HEK293 (cell line): ENCODE data around the gene SH3BP5.

Source experiments
- CTCF ChIA-PET: fragments of 350-600 bp; formaldehyde crosslinking; extraction: SDS; loops from one replicate; lab custom pipeline; 2021; ENCODE audit warnings: antibody characterized with exemption; lab: Yijun Ruan, JAX
- POLR2A ChIA-PET: fragments of 300-600 bp; formaldehyde crosslinking; extraction: SDS; loops from one replicate; lab custom pipeline; 2020; ENCODE audit warnings: antibody characterized with exemption, inconsistent platforms; lab: Yijun Ruan, JAX
- H3K27ac ChIP-seq: fragments of 200-500 bp; sonication (Bioruptor generic); 2 replicates; pipeline ENCODE4 v1.5.1; 2014; ENCODE audit warnings: low read depth, low read length, control low read depth, inconsistent platforms; ENCODE audit errors: extremely low read depth
- H3K36me3 ChIP-seq, 2 experiments: fragments of 200-500 bp in 1 of 2; sonication (Bioruptor generic) in 1 of 2; 1 replicate in 1 of 2; 2 replicates in 1 of 2; pipeline ENCODE4 v1.5.1; 2014 to 2017; ENCODE audit warnings: inconsistent platforms in 2 of 2, low read length in 2 of 2; ENCODE audit not compliant: control insufficient read depth in 2 of 2, insufficient read depth in 1 of 2
- H3K4me1 ChIP-seq: fragments of 200-500 bp; sonication (Bioruptor generic); 2 replicates; pipeline ENCODE4 v1.5.1; 2014; ENCODE audit warnings: mild to moderate bottlenecking, low read length, inconsistent platforms; ENCODE audit not compliant: control insufficient read depth, insufficient read depth
- H3K4me3 ChIP-seq: 2 replicates; pipeline ENCODE4 v1.5.1; 2011; ENCODE audit warnings: low read depth, mild to moderate bottlenecking, control low read depth, low read length, moderate library complexity
- H3K9me3 ChIP-seq: fragments of 200-500 bp; sonication (Bioruptor generic); 2 replicates; pipeline ENCODE4 v1.5.1; 2014; ENCODE audit warnings: low read depth, low read length, inconsistent platforms; ENCODE audit not compliant: control insufficient read depth, insufficient read depth
- GFI1B ChIP-seq: fragments of 450-650 bp; formaldehyde crosslinking; IDR thresholded peaks from 2 replicates; pipeline ENCODE4 v1.5.1; 2016; ENCODE audit warnings: missing biosample characterization, missing genetic modification characterization
- KLF10 ChIP-seq: fragments of 450-650 bp; IDR thresholded peaks from 2 replicates; pipeline ENCODE4 v1.5.1; 2018; ENCODE audit warnings: missing biosample characterization, mild to moderate bottlenecking, missing genetic modification characterization
- MYNN ChIP-seq: fragments of 450-650 bp; formaldehyde crosslinking; IDR thresholded peaks from 2 replicates; pipeline ENCODE4 v1.5.1; 2016; ENCODE audit warnings: missing biosample characterization, missing genetic modification characterization, borderline replicate concordance
- SCRT1 ChIP-seq: fragments of 450-650 bp; formaldehyde crosslinking; IDR thresholded peaks from 2 replicates; pipeline ENCODE4 v1.5.1; 2016; ENCODE audit warnings: missing biosample characterization, missing genetic modification characterization, borderline replicate concordance
- ZBTB1 ChIP-seq: fragments of 450-650 bp; formaldehyde crosslinking; IDR thresholded peaks from 2 replicates; pipeline ENCODE4 v1.5.1; 2016; ENCODE audit warnings: missing biosample characterization, missing genetic modification characterization
- ZBTB17 ChIP-seq: fragments of 450-650 bp; formaldehyde crosslinking; IDR thresholded peaks from 2 replicates; pipeline ENCODE4 v1.5.1; 2016; ENCODE audit warnings: missing biosample characterization, missing genetic modification characterization
- ZNF10 ChIP-seq: fragments of 450-650 bp; formaldehyde crosslinking; IDR thresholded peaks from 2 replicates; pipeline ENCODE4 v1.5.1; 2017; ENCODE audit warnings: missing biosample characterization, missing genetic modification characterization
- ZNF2 ChIP-seq: fragments of 450-650 bp; formaldehyde crosslinking; IDR thresholded peaks from 2 replicates; pipeline ENCODE4 v1.5.1; 2016; ENCODE audit warnings: missing biosample characterization, missing genetic modification characterization
- ZNF211 ChIP-seq: fragments of 450-650 bp; formaldehyde crosslinking; IDR thresholded peaks from 2 replicates; pipeline ENCODE4 v1.5.1; 2016; ENCODE audit warnings: low read depth, missing biosample characterization, missing genetic modification characterization
- ZNF416 ChIP-seq: fragments of 450-650 bp; formaldehyde crosslinking; IDR thresholded peaks from 2 replicates; pipeline ENCODE4 v1.5.1; 2016; ENCODE audit warnings: missing biosample characterization, missing genetic modification characterization
- ZNF501 ChIP-seq: fragments of 450-650 bp; formaldehyde crosslinking; IDR thresholded peaks from 2 replicates; pipeline ENCODE4 v1.5.1; 2016; ENCODE audit warnings: missing biosample characterization, missing genetic modification characterization
- ZNF654 ChIP-seq: fragments of 450-650 bp; formaldehyde crosslinking; IDR thresholded peaks from 2 replicates; pipeline ENCODE4 v1.5.1; 2016; ENCODE audit warnings: low read depth, missing biosample characterization, missing genetic modification characterization
- ZNF660 ChIP-seq: fragments of 450-650 bp; IDR thresholded peaks from 2 replicates; pipeline ENCODE4 v1.5.1; 2018; ENCODE audit warnings: missing biosample characterization, mild to moderate bottlenecking, missing genetic modification characterization
- ZNF707 ChIP-seq: fragments of 450-650 bp; formaldehyde crosslinking; IDR thresholded peaks from 2 replicates; pipeline ENCODE4 v1.5.1; 2016; ENCODE audit warnings: missing biosample characterization, missing genetic modification characterization
- ZNF768 ChIP-seq: fragments of 450-650 bp; formaldehyde crosslinking; IDR thresholded peaks from 2 replicates; pipeline ENCODE4 v1.5.1; 2018; ENCODE audit warnings: missing biosample characterization, mild to moderate bottlenecking, missing genetic modification characterization
- ZNF791 ChIP-seq: fragments of 450-650 bp; formaldehyde crosslinking; IDR thresholded peaks from 2 replicates; pipeline ENCODE4 v1.5.1; 2016; ENCODE audit warnings: missing biosample characterization, missing genetic modification characterization
- ZSCAN30 ChIP-seq: fragments of 450-650 bp; IDR thresholded peaks from 2 replicates; pipeline ENCODE4 v1.5.1; 2018; ENCODE audit warnings: missing biosample characterization, mild to moderate bottlenecking, missing genetic modification characterization, moderate library complexity
- TF ChIP-seq, protein P1 (sequence below): fragments of 450-650 bp; formaldehyde crosslinking; IDR thresholded peaks from 2 replicates; pipeline ENCODE4 v1.5.1; 2017; ENCODE audit warnings: missing biosample characterization, missing genetic modification characterization
- TF ChIP-seq, protein P2 (sequence below): fragments of 450-650 bp; formaldehyde crosslinking; IDR thresholded peaks from 2 replicates; pipeline ENCODE4 v1.5.1; 2016; ENCODE audit warnings: missing biosample characterization, missing genetic modification characterization, borderline replicate concordance
- TF ChIP-seq, protein P3 (sequence below): fragments of 450-650 bp; formaldehyde crosslinking; IDR thresholded peaks from 2 replicates; pipeline ENCODE4 v1.5.1; 2016; ENCODE audit warnings: missing biosample characterization, missing genetic modification characterization
- TF ChIP-seq, protein P4 (sequence below): fragments of 450-650 bp; formaldehyde crosslinking; IDR thresholded peaks from 2 replicates; pipeline ENCODE4 v1.5.1; 2016; ENCODE audit warnings: missing biosample characterization, missing genetic modification characterization
- TF ChIP-seq, protein P5 (sequence below): fragments of 450-650 bp; formaldehyde crosslinking; IDR thresholded peaks from 2 replicates; pipeline ENCODE4 v1.5.1; 2017; ENCODE audit warnings: missing biosample characterization, missing genetic modification characterization

SH3BP5 gene

DNA sequence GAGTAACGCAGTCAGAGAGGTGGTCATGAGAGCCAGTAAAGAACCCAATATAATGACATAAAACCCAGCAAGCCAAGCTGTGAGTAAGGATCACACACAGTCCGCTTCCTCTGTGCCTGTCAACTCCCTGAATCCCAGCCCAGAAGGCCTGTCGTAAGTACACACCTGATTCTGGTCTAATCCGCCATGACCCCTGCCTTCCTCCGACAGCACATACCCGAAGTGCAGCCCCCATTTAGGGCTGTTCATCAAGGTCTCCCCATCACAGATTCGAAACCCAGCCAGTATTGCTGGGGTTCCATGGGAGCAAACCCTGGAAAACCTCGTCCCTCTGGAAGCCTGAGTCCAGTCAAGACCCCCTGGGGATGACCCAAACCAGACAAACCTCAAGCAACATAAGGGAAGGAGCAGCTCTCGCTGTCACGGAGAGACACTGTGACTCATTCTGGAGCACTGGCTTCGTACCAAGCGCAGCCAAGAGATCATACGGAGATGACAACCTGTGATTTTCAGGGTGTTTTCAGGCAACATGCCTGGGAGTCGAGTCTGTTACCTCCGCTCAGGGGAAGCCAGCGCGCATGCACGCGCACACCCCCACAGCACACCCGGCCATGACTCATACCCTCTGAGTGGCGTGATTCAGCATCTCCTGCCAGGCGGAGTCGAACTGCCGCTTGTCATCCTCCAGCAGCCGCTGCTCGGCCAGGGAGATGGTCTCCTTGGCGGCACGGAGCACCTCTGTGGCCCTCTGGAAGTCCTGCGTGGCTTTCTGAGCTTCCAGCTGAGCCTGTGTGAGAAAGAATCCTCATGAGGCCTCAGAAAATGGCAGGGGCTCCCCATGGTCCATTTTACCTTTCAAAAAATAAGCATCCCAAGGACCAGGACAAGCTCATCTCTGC lies 63.0 kb downstream of the SH3BP5 start (continued):
- TF ChIP-seq, protein P1, sequence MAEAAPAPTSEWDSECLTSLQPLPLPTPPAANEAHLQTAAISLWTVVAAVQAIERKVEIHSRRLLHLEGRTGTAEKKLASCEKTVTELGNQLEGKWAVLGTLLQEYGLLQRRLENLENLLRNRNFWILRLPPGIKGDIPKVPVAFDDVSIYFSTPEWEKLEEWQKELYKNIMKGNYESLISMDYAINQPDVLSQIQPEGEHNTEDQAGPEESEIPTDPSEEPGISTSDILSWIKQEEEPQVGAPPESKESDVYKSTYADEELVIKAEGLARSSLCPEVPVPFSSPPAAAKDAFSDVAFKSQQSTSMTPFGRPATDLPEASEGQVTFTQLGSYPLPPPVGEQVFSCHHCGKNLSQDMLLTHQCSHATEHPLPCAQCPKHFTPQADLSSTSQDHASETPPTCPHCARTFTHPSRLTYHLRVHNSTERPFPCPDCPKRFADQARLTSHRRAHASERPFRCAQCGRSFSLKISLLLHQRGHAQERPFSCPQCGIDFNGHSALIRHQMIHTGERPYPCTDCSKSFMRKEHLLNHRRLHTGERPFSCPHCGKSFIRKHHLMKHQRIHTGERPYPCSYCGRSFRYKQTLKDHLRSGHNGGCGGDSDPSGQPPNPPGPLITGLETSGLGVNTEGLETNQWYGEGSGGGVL (tag by site-specific recombination), result no peak
- TF ChIP-seq KLF10 (tag by site-specific recombination) (peak; percentile 98), ZNF211 (tag by site-specific recombination) (no peak), SCRT1 (tag by site-specific recombination) (no peak), ZNF501 (tag by site-specific recombination) (peak; percentile 82), ZNF416 (tag by site-specific recombination) (no peak), GFI1B (tag by site-specific recombination) (0 out of 2 replicates have a peak, but pooled peaks have one; percentile 13), MYNN (no peak)
- TF ChIP-seq, protein P2, sequence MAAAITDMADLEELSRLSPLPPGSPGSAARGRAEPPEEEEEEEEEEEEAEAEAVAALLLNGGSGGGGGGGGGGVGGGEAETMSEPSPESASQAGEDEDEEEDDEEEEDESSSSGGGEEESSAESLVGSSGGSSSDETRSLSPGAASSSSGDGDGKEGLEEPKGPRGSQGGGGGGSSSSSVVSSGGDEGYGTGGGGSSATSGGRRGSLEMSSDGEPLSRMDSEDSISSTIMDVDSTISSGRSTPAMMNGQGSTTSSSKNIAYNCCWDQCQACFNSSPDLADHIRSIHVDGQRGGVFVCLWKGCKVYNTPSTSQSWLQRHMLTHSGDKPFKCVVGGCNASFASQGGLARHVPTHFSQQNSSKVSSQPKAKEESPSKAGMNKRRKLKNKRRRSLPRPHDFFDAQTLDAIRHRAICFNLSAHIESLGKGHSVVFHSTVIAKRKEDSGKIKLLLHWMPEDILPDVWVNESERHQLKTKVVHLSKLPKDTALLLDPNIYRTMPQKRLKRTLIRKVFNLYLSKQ (tag by site-specific recombination), result no peak

DNA sequence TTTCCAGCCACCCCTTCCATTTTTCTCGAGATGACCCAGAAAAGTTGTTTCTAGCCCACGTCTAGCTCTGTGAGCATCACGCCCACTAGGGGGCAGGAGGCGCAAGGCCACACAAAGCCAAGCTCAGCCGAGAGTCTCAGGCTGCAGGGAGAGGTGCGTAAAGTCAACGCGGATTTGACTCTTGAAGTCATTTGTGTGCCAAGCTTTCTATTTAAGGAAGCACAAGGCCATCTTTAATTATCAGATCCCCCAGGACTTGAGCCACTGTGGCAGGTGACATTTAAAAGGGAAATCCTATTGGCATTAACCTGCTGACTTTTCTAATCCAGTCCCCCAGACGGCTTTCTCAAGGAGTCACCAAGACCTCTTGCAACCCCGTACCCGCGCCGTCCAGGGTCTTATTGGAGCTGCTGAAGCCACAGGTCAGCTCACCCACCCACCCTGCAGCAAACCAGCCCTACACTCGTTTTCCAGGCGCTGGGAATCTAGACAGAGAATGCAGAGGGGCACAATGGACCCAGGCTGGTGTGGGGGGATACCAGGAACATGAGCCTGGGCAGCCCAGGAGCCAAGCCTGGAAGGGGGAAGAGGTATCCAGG lies 64.3 kb downstream of the SH3BP5 start:
- Histone ChIP-seq H3K4me1 (peaks cover 5% of the 10 kb centered on the region; the same call in 1 of the 2 replicates), H3K9me3 (no peaks in the 10 kb centered on the region), H3K4me3 (no peak overlapping the region), H3K36me3 (no peaks in the 10 kb centered on the region), H3K27ac (no peak overlapping the region)
- ChIA-PET CTCF (interaction anchor here (0.5 to 6.7 kb wide), 65 partner anchors 9 to 988 kb away, joined by 3 to 109 read pairs (median 5); partner anchors contain the start of genes CAPN7 and SH3BP5), POLR2A (interaction anchor here (0.6 to 1.1 kb wide), 6 partner anchors 37 to 137 kb away, joined by 3 to 10 read pairs (median 3); partner anchors contain the start of gene SH3BP5)
- TF ChIP-seq ZBTB17 (tag by site-specific recombination) (0 out of 2 replicates have a peak, but pooled peaks have one; percentile 14), ZSCAN30 (tag by site-specific recombination) (peak; percentile 70; the same call in 1 of the 2 replicates), ZNF10 (tag by site-specific recombination) (no peak), ZNF660 (tag by site-specific recombination) (peak; percentile 33; the same call in 1 of the 2 replicates), ZNF768 (no peak), ZNF654 (tag by site-specific recombination) (peak; percentile 95), ZNF707 (tag by site-specific recombination) (no peak), ZNF791 (tag by site-specific recombination) (no peak), ZNF2 (tag by site-specific recombination) (peak; percentile 48; the same call in 1 of the 2 replicates), ZBTB1 (tag by site-specific recombination) (no peak), KLF10 (tag by site-specific recombination) (peak; percentile 16; the same call in 1 of the 2 replicates)
- TF ChIP-seq, protein P3, sequence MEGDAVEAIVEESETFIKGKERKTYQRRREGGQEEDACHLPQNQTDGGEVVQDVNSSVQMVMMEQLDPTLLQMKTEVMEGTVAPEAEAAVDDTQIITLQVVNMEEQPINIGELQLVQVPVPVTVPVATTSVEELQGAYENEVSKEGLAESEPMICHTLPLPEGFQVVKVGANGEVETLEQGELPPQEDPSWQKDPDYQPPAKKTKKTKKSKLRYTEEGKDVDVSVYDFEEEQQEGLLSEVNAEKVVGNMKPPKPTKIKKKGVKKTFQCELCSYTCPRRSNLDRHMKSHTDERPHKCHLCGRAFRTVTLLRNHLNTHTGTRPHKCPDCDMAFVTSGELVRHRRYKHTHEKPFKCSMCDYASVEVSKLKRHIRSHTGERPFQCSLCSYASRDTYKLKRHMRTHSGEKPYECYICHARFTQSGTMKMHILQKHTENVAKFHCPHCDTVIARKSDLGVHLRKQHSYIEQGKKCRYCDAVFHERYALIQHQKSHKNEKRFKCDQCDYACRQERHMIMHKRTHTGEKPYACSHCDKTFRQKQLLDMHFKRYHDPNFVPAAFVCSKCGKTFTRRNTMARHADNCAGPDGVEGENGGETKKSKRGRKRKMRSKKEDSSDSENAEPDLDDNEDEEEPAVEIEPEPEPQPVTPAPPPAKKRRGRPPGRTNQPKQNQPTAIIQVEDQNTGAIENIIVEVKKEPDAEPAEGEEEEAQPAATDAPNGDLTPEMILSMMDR (tag by site-specific recombination), result peak; percentile 73
- TF ChIP-seq, protein P4, sequence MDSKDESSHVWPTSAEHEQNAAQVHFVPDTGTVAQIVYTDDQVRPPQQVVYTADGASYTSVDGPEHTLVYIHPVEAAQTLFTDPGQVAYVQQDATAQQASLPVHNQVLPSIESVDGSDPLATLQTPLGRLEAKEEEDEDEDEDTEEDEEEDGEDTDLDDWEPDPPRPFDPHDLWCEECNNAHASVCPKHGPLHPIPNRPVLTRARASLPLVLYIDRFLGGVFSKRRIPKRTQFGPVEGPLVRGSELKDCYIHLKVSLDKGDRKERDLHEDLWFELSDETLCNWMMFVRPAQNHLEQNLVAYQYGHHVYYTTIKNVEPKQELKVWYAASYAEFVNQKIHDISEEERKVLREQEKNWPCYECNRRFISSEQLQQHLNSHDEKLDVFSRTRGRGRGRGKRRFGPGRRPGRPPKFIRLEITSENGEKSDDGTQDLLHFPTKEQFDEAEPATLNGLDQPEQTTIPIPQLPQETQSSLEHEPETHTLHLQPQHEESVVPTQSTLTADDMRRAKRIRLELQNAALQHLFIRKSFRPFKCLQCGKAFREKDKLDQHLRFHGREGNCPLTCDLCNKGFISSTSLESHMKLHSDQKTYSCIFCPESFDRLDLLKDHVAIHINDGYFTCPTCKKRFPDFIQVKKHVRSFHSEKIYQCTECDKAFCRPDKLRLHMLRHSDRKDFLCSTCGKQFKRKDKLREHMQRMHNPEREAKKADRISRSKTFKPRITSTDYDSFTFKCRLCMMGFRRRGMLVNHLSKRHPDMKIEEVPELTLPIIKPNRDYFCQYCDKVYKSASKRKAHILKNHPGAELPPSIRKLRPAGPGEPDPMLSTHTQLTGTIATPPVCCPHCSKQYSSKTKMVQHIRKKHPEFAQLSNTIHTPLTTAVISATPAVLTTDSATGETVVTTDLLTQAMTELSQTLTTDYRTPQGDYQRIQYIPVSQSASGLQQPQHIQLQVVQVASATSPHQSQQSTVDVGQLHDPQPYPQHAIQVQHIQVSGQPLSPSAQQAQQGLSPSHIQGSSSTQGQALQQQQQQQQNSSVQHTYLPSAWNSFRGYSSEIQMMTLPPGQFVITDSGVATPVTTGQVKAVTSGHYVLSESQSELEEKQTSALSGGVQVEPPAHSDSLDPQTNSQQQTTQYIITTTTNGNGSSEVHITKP (tag by site-specific recombination), result no peak
- TF ChIP-seq, protein P5, sequence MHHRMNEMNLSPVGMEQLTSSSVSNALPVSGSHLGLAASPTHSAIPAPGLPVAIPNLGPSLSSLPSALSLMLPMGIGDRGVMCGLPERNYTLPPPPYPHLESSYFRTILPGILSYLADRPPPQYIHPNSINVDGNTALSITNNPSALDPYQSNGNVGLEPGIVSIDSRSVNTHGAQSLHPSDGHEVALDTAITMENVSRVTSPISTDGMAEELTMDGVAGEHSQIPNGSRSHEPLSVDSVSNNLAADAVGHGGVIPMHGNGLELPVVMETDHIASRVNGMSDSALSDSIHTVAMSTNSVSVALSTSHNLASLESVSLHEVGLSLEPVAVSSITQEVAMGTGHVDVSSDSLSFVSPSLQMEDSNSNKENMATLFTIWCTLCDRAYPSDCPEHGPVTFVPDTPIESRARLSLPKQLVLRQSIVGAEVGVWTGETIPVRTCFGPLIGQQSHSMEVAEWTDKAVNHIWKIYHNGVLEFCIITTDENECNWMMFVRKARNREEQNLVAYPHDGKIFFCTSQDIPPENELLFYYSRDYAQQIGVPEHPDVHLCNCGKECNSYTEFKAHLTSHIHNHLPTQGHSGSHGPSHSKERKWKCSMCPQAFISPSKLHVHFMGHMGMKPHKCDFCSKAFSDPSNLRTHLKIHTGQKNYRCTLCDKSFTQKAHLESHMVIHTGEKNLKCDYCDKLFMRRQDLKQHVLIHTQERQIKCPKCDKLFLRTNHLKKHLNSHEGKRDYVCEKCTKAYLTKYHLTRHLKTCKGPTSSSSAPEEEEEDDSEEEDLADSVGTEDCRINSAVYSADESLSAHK, result peak; percentile 53; the same call in 1 of the 2 replicates
